Endothelial cell of umbilical vein (primary cell): Measurements from ENCODE around the gene YY1. TPM values are rescaled to one million over a fixed set of nuclear protein-coding genes. Genes with fewer than 3 reads are reported as not detected.

Source experiments
- BruUV-seq: library from RNA; stranded (reverse); fragments of 400-500 nt; replicated peaks from 2 replicates; lab custom pipeline; 2021; lab: Mats Ljungman, UMichigan
- CTCF ChIA-PET: fragments of 300-600, 350-600 bp; sonication (Branson Sonifier 250); formaldehyde crosslinking; loops from one replicate; lab custom pipeline; 2021; ENCODE audit warnings: antibody characterized with exemption, inconsistent platforms; lab: Charles Lee
- POLR2A ChIA-PET: fragments of 300-600, 350-600 bp; sonication (Branson Sonifier 250); formaldehyde crosslinking; loops from one replicate; lab custom pipeline; 2021; ENCODE audit warnings: antibody characterized with exemption, inconsistent platforms; lab: Charles Lee
- DNase-seq: peaks from one replicate; pipeline ENCODE4 v3.0.0-alpha.2; 2011; ENCODE audit warnings: low read depth, low spot score
- FAIRE-seq: peaks from 2 replicates; lab custom pipeline; 2011; peaks lifted over from hg19 to GRCh38; lab: Jason Lieb, UNC
- H2AFZ ChIP-seq: 2 replicates; pipeline ENCODE4 v1.6.0; 2012; ENCODE audit warnings: low read depth, low read length, control low read depth, inconsistent platforms
- H3K27ac ChIP-seq: 2 replicates; pipeline ENCODE4 v1.5.1; 2011; ENCODE audit warnings: low read depth, mild to moderate bottlenecking, control low read depth, low read length, moderate library complexity; ENCODE audit not compliant: insufficient read depth
- H3K27me3 ChIP-seq, 2 experiments: 2 replicates each; pipeline versions ENCODE4 v1.6.0 to v1.6.1; 2011; ENCODE audit warnings: low read length in 2 of 2, mixed read lengths in 1 of 2; ENCODE audit not compliant: control insufficient read depth in 2 of 2, insufficient read depth in 2 of 2
- H3K36me3 ChIP-seq, 2 experiments: 2 replicates in 1 of 2; 3 replicates in 1 of 2; pipeline ENCODE4 v1.5.1; 2011; ENCODE audit warnings: low read length in 2 of 2, mild to moderate bottlenecking in 1 of 2, moderate library complexity in 1 of 2; ENCODE audit not compliant: control insufficient read depth in 2 of 2, insufficient read depth in 2 of 2; ENCODE audit errors: extremely low read depth in 1 of 2
- H3K4me1 ChIP-seq: 3 replicates; pipeline ENCODE4 v1.5.1; 2011; ENCODE audit warnings: mild to moderate bottlenecking, low read length; ENCODE audit not compliant: control insufficient read depth, insufficient read depth; ENCODE audit errors: extremely low read depth
- H3K4me2 ChIP-seq: 2 replicates; pipeline ENCODE4 v1.6.1; 2011; ENCODE audit warnings: low read length, control low read depth, mixed read lengths; ENCODE audit not compliant: insufficient read depth
- H3K4me3 ChIP-seq, 3 experiments: fragments of 200-600 bp in 1 of 3; sonication (generic), shearing (Covaris generic) in 1 of 3; replicated peaks in 1 of 3; 2 replicates each; pipeline ENCODE4 v1.5.1; 2011 to 2016; ENCODE audit warnings: control low read depth in 3 of 3, low read length in 3 of 3, mild to moderate bottlenecking in 2 of 3, inconsistent platforms in 1 of 3, low read depth in 1 of 3, moderate library complexity in 1 of 3; ENCODE audit not compliant: insufficient read depth in 1 of 3
- H3K79me2 ChIP-seq: 2 replicates; pipeline ENCODE4 v1.6.0; 2012; ENCODE audit warnings: low read length, inconsistent platforms; ENCODE audit not compliant: control insufficient read depth, insufficient read depth
- H3K9ac ChIP-seq: replicated peaks from 2 replicates; pipeline ENCODE3; 2011; ENCODE audit warnings: low read length, control low read depth; ENCODE audit not compliant: insufficient read depth; ENCODE audit errors: extremely low read depth
- H3K9me1 ChIP-seq: replicated peaks from 3 replicates; pipeline ENCODE4 v1.6.0; 2011; ENCODE audit warnings: mild to moderate bottlenecking, low read length; ENCODE audit not compliant: control insufficient read depth, insufficient read depth; ENCODE audit errors: extremely low read depth
- H3K9me3 ChIP-seq: replicated peaks from 2 replicates; pipeline ENCODE4 v1.5.1; 2012; ENCODE audit warnings: low read length, inconsistent platforms; ENCODE audit not compliant: control insufficient read depth, insufficient read depth
- H4K20me1 ChIP-seq: replicated peaks from 2 replicates; pipeline ENCODE3; 2011; ENCODE audit warnings: mild to moderate bottlenecking, low read length; ENCODE audit not compliant: control insufficient read depth, insufficient read depth; ENCODE audit errors: extremely low read depth
- EZH2 ChIP-seq: IDR thresholded peaks from 2 replicates; pipeline ENCODE4 v1.6.1; 2012; ENCODE audit warnings: borderline replicate concordance, low read depth, mild to moderate bottlenecking, moderate library complexity, low read length, inconsistent platforms; ENCODE audit not compliant: severe bottlenecking
- FOS ChIP-seq: IDR thresholded peaks from 2 replicates; pipeline ENCODE4 v1.6.1; 2011; ENCODE audit warnings: mild to moderate bottlenecking, low read length, moderate library complexity, borderline replicate concordance; ENCODE audit not compliant: insufficient read depth
- GATA2 ChIP-seq: IDR thresholded peaks from 2 replicates; pipeline ENCODE4 v1.7.0; 2011; ENCODE audit warnings: low read depth, mild to moderate bottlenecking, moderate library complexity, mixed read lengths, low read length; ENCODE audit not compliant: insufficient read length, insufficient read depth
- JUN ChIP-seq: IDR thresholded peaks from 2 replicates; pipeline ENCODE4 v1.6.1; 2011; ENCODE audit warnings: borderline replicate concordance, low read depth; ENCODE audit not compliant: insufficient read length, insufficient read depth
- MYC ChIP-seq: IDR thresholded peaks from one replicate; pipeline ENCODE4 v1.6.1; 2011; ENCODE audit warnings: mild to moderate bottlenecking, low read depth, low read length
- POLR2A ChIP-seq: IDR thresholded peaks from 2 replicates; pipeline ENCODE4 v1.6.1; 2012; ENCODE audit warnings: low read depth, mild to moderate bottlenecking, control low read depth, low read length
- POLR2AphosphoS5 ChIP-seq: IDR thresholded peaks from 2 replicates; pipeline ENCODE4 v1.6.1; 2012; ENCODE audit warnings: low read depth, mild to moderate bottlenecking, control low read depth, low read length, moderate library complexity; ENCODE audit not compliant: insufficient read depth
- dilution Hi-C: fragments of 300-500 bp; cut with MboI; formaldehyde crosslinking; loops from one replicate; pipeline ENCODE4 v1.15.0; 2019; ENCODE audit warnings: low sequenced_read_pairs; ENCODE audit not compliant: extremely low pct_ligation_motif_present
- intact Hi-C: fragments of 100-400 bp; cut with micrococcal nuclease; formaldehyde crosslinking; loops from one replicate; pipeline ENCODE4 v1.10.0; 2022
- polyA plus RNA-seq, 4 experiments: library from polyadenylated mRNA; depleted of rRNA in 3 of 4; stranded (reverse) in 3 of 4; unstranded in 1 of 4; fragments of >200 nt; gene quantifications; 2 replicates each; pipeline versions ENCODE4 v1.2.1 to v1.2.3, GENCODE V29; 2011 to 2012; ENCODE audit warnings: missing spikeins in 1 of 4
- total RNA-seq: library from RNA; stranded (reverse); gene quantifications from 2 replicates; pipeline ENCODE4 v1.2.3, GENCODE V29; 2021
- TF ChIP-seq, protein P1 (sequence below), 2 donors: IDR thresholded peaks; 1 replicate in 1 of 2; 2 replicates in 1 of 2; pipeline ENCODE4 v1.5.1; 2011; ENCODE audit warnings: low read length in 2 of 2, mild to moderate bottlenecking in 2 of 2, moderate library complexity in 2 of 2, control low read depth in 1 of 2, inconsistent platforms in 1 of 2, low read depth in 1 of 2; ENCODE audit not compliant: insufficient read depth in 1 of 2; ENCODE audit errors: extremely low read depth in 1 of 2
- TF ChIP-seq, protein P2 (sequence below): IDR thresholded peaks from 2 replicates; pipeline ENCODE4 v1.6.1; 2011; ENCODE audit not compliant: insufficient read depth, insufficient read length

The YY1 gene
- total and polyA plus RNA-seq, 2 donors (not counting 3 experiments of a cell fraction or from before 2014, with no cell fraction given) = 23.5 to 78.6 TPM

DNA sequence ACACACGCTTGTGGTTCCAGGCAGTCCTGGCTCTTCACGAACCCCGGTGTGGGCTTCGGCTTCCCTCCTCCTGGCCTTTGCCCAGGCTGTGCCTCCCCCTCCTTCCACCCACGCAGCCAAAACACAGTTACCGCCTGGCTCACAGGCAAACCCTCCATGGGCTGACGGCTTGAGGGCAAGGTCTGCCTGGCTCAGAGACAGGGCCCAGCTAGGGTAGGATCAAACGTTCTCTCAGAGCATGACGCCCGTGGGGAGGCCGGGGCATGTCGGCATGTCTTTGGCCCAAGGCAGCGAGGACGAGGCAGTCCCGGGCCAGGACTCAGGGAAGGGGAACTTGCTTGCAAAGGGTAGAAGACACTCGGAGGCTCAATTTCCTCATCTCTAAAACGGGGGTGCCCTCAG is 86.3 kb downstream of the YY1 start:
- Histone ChIP-seq H3K4me3 (no peak overlapping the region), H3K9me1 (no peaks in the 10 kb centered on the region), H3K4me1 (no peaks in the 10 kb centered on the region), H3K27ac (no peak overlapping the region), H4K20me1 (no peaks in the 10 kb centered on the region), H3K9ac (no peak overlapping the region), H3K36me3 (no peaks in the 10 kb centered on the region), H3K79me2 (no peaks in the 10 kb centered on the region), H3K4me2 (no peak overlapping the region), H3K27me3 (no peaks in the 10 kb centered on the region), H3K9me3 (no peaks in the 10 kb centered on the region), H2AFZ (no peak overlapping the region)
- BruUV-seq = no TSS peak
- DNase-seq (no peak), FAIRE-seq (no peak)
- TF ChIP-seq JUN = no peak
- TF ChIP-seq POLR2AphosphoS5 = no peak
- TF ChIP-seq, protein P1, sequence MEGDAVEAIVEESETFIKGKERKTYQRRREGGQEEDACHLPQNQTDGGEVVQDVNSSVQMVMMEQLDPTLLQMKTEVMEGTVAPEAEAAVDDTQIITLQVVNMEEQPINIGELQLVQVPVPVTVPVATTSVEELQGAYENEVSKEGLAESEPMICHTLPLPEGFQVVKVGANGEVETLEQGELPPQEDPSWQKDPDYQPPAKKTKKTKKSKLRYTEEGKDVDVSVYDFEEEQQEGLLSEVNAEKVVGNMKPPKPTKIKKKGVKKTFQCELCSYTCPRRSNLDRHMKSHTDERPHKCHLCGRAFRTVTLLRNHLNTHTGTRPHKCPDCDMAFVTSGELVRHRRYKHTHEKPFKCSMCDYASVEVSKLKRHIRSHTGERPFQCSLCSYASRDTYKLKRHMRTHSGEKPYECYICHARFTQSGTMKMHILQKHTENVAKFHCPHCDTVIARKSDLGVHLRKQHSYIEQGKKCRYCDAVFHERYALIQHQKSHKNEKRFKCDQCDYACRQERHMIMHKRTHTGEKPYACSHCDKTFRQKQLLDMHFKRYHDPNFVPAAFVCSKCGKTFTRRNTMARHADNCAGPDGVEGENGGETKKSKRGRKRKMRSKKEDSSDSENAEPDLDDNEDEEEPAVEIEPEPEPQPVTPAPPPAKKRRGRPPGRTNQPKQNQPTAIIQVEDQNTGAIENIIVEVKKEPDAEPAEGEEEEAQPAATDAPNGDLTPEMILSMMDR (IDR thresholded peaks at IDR 0.05; ENCODE audit: extremely low read depth in 1 of 2, insufficient read depth in 1 of 2, low read depth in 1 of 2, low read length in 2 of 2) = no peak
- no peak for TF ChIP-seq FOS
- TF ChIP-seq POLR2A = no peak
- TF ChIP-seq, protein P2, sequence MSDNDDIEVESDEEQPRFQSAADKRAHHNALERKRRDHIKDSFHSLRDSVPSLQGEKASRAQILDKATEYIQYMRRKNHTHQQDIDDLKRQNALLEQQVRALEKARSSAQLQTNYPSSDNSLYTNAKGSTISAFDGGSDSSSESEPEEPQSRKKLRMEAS = no peak
- no peak for TF ChIP-seq GATA2
- TF ChIP-seq EZH2 = no peak
- TF ChIP-seq MYC = no peak
- intact Hi-C loops (no loop called here), dilution Hi-C loops (no loop called here)
- ChIA-PET CTCF (no interaction called here), POLR2A (no interaction called here)
